ENCODE results near the gene C5orf63.
"Not testable (repeated sequence)": the region's sequence is repeated elsewhere in the genome, so short reads cannot be mapped to it uniquely, and the experiment has no call there.

The C5orf63 gene

GRCh38 chr5:127005282-127005681 lies 68.0 kb downstream of the C5orf63 start:
- DNase-seq = not testable (repeated sequence)

GRCh38 chr5:127004721-127005120 lies 68.6 kb downstream of the C5orf63 start:
- DNase-seq = no peak

- DNase-seq = no peak
Measured at GRCh38 chr5:127003798-127004495, 69.4 kb downstream of the C5orf63 start.

- no peak for DNase-seq
Measured at GRCh38 chr5:127002390-127002789, 70.9 kb downstream of the C5orf63 start.

- no peak for DNase-seq
Measured at GRCh38 chr5:127001621-127002296, 71.5 kb downstream of the C5orf63 start.

Measured in NCI-H526 treated with DMSO at 0.1 percent for 48 hours (cell line).